GM18867 (cell line): ENCODE results near the gene SLC22A4.

ENCODE experiments used
- ATAC-seq: cut with Tn5 transposase; IDR thresholded peaks from one replicate; pipeline ENCODE4 v1.9.1; 2021; ENCODE audit warnings: mild to moderate bottlenecking, moderate library complexity; ENCODE audit not compliant: unreplicated experiment

Gene SLC22A4

DNA sequence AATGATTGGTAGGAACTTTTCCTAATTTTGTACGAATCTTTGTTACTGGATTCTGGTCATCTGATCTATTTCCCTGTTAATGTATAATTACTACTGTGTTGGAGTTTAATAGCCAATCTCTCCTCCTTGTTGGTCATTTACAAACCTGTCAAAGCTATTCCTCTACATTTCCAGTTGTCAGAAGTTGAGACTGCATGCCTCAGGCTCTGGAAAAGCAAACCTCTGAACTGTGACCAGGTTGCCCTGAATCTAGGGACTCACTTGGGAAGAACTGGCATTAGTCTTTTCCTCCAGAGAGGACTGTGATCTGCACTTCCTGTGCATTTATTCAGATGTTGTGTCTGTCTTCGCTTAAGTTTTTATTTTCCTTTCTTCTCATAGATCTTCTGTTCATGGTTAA lies 20.6 kb upstream of the SLC22A4 start:
- ATAC-seq = no peak

DNA sequence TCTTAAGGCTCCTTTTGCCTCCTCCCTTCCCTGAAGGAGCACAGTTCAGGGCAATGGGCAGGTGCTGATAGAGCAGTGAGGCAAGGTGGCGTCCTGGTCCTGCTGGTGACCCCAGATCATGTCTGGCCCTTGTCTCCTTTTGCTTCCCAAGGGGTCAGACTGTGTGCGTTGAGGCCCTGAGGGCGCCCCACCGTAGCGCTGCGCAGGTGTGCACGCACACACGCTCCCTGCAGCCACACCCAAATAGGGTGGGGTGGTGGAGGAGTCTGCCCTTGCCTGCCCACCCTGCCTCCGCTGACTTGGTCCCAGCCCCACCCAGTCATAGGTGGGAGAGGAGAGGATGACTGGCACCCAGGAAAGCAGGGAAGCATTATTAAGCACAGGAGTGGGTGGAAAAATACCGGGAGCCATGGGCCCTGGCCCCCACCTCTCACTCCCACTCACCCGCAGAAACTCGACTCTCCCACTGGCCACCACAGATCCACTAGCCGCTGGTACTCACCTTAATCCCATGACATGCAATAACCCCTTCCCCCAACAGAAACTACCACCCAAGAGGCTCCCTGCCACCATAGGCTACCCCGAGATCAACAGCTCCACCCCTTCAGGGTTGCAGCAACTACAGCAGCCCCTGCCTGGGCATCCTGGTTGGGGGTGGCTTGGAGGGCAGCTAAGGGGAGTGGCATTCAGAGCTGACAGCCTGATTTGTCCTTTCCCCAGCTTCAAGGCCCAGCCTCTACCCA lies 20.0 kb upstream of the SLC22A4 start:
- ATAC-seq = no peak

DNA sequence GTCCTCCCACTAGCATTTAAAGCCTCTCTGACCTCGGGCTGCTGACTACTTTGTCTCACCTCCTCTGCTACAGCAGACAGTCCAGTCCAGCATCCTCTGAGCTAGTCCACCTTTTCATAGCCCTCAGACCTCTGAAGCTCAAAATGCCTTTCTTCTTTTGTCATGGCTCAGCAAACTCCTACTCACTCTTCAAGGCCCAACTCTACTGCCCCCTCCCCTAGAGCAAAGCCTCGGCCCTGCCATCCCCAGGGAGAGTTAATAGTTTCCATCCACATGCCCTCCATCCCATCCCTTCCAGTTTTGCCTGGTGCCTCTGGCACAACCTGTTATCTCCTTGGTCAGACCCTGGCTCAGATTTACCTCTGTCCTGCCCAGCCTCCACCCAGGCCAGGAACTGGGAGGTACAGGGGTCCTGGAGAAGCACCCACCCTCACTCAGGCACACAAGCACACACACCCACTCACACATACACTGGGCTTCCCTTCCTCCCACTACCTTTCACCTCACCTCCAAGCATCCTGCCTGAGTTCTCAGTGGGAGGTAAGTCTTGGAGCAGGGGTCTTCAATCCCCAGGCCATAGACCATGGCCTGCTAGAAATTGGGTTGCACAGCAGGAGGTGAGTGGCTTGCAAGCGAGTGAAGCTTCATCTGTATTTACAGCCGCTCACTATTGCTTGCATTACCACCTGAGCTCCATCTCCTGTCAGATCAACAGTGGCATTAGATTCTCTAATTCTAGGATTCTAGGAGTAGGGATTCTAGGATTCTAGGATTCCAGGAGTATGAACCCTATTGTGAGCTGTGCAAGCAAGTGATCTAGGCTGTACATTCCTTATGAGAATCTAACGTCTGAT lies 18.6 kb upstream of the SLC22A4 start:
- ATAC-seq = no peak

DNA sequence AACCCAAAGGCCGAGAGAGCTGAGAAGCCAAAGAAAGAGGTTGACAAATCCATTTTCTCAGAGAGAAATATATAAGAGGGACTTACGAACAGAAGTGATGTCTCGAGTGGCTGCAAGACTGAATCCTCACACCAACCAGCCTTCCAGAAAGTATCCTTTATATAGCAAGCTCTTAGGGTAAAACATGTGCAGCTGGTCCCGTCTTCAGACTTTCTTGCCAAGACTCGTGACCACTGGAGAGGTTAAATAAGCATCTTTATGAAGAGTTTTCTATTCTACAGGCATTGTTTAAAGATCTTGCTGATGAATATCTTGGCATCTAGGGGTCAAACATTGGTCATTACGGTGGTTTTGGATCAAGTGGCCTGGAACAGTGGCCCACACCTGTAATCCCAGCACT lies 16.9 kb upstream of the SLC22A4 start:
- ATAC-seq = no peak

DNA sequence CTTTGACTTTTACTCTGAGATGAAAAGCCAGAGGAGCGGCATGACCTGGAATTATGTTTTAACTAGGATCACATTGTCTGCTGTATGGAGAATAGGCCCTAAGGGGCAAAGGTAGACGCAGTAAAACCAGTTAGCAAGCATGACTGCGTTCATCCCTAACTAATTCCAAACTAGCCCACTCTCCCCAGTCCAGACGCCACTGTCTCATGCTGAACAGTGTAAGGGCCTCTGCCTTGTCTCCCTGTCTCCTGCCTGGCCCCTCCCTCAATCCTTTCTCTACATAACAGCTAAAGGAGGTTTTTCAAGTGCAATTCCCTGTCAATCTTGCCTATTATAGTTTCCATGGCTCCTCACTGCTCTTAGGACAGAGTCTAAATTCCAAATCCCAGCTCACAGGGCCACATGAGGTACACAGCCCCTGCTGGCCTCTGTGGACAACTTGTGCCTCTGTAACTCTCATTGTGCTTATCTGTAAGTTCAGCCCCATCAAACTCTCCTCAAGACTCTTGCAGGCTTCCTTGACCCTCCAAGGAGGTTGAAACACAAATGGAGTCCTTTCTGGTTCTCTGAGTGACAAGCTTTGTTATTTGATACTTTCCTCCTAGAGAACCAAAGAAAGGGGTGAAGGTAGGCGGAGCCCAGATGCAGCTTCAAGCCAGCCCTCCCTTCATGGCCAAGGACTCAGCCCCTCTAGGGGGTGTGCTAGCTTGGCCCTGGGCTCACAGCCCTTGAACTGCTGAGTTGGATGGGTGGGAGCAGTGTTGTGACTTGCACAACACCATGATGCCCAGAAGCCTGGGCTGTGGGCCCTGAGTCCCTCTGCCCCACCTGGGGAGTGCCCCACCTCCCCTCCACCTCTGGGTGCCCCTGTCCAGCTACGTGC lies 16.0 kb upstream of the SLC22A4 start:
- no peak for ATAC-seq

DNA sequence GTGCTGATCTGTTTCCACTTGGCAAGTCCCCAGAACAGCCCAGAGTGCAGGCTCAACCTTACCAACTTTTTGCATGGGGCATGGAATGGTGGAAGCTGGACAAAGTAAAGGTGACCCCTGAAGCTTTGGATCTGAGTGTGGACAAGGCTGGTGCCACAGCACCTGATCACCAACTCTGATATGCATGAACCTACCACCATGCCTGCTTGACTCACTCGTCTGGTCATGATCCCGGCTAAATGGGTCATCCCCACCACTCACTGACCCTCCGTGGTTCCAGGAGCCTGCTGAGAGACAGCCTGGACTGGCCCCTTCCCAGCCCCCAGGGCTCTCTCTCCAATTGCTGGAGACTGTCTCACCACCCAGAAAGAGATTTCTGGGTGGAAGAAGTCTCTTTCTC lies 14.4 kb upstream of the SLC22A4 start:
- no peak for ATAC-seq

DNA sequence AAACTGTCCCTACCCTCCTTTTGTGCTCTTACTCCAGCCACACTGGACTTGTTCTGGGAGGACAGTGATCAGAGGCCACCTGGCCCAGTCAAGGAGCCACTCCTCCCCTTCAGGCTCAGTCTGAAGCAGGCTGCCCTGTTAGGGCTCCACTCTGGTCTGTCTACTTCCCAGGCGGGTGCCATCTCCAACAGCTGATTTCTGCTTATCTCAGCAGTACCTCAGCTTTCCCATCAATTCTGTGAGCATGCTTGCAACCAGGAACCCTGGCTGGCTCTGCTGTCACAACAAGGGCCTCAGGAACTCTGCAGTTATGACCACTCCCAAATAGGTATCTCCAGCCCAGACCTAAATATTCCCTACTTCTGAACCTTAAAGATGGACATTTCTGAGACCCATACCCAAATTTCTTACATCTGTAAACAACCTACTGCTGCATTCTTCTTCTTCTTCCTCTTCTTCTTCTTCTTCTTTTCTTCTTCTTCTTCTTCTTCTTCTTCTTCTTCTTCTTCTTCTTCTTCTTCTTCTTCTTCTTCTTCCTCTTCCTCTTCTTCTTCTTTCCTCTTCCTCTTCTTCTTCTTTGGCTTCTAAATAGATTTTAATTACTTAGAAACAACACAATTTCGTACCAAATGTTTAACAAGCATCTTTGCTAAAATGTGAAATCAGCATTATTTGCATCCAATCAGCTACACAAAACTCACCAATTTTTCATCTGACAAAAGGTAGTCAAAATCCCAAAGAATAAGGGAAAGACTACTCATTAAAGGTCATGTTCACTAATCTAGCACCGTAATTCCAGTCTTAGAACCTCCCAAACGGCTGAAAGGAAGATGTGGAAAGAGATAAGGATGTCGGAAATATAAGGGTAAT lies 13.6 kb upstream of the SLC22A4 start:
- ATAC-seq = no peak

DNA sequence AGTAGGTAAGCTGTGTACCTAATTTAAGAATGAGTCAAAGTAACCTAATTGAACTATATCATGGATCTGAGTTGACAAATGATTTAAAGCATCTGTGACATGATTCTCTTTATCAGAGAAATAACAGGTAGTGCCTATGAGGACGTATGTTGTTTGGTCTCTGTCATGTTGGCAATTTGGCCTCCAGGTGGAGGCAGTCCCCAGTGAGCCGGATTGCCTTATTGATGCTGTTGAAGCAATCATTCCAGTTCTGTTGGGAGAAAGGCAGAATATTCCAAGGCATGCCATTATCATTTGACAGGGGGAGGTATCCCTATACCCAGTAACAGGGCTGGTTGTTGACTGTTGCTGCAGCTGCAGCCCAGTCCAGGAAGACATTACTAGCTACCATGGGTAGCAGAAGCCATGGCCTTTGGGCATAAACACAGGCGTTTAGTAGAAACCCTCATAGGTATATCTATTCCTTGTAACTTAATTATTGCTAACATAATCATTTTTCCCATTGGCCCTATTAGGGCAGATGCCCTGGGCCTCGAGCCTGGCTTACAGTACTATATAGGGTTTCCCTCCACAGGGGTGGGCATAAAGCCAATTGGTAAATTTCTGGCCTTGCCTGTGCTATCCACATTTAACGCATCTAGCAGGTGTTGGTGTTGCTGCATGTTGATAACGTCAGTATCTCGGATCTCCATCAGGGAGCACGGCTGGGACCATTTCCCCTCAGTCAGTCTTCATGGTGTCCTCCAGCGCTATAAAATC lies 12.2 kb upstream of the SLC22A4 start:
- ATAC-seq = no peak

DNA sequence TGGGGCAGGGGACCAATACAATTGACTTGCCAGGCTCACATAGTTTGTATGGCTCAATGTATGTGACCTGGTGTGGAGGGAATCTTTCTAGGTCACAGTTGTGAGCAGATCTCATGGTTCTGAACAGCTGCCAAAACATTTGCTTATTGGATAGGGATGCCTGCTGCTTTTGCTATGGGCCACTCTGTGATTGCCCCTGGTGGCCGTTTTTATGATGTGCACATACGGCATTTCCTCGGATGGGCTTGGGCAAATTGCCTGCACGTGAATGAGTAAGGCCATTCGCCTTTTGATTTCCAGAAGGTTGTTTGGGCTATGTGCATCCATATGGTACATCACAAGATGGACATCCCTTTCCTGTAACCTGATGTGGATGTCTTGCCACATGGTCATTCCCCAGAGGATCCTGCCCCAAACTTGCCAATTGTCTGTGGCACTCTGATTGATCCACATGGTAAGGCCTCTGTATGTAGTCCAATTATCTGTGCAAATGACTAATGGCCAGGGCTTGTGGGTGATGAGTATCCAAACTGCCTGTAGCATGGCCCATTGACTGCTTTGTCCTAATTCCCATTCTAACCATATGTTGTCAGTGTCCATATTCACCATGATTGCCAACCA lies 10.7 kb upstream of the SLC22A4 start:
- no peak for ATAC-seq

DNA sequence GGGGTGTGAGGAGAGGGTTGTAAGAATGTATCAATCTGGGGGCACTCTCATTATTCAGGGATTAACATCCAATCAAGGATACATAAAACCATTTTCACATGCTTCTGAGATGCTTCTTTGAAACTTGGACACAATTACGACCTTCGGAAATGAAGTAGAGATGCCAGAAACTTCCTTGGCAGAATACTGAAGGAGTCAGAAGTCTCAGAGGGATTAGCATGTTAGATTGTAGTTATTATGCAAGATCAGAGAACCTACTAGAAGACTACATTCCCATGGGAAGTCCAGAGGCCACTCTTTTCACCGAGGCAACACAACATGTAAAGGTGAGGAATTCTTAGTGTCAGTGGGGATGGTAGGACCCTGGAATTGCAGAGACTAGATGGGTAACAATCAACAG lies 5.1 kb upstream of the SLC22A4 start:
- no peak for ATAC-seq

DNA sequence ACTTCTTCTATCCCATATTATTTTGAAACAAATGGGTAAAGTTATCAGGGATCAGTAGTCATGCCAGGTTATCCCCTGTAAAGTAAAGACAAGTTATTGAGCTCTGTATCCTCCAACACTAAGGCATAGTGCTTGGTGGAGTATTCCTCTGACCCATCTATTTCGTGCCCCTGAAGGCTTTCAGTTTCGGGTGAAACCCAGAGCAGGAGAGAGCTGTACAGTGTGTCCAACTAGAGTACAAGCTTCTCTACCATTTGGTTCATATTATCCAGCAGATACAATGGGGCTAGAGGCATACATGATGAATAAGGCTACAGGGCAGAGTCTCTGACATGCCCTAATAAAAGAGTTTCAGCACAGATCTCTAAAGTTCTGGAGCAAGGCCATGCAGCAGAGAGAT lies 3.2 kb upstream of the SLC22A4 start:
- no peak for ATAC-seq

DNA sequence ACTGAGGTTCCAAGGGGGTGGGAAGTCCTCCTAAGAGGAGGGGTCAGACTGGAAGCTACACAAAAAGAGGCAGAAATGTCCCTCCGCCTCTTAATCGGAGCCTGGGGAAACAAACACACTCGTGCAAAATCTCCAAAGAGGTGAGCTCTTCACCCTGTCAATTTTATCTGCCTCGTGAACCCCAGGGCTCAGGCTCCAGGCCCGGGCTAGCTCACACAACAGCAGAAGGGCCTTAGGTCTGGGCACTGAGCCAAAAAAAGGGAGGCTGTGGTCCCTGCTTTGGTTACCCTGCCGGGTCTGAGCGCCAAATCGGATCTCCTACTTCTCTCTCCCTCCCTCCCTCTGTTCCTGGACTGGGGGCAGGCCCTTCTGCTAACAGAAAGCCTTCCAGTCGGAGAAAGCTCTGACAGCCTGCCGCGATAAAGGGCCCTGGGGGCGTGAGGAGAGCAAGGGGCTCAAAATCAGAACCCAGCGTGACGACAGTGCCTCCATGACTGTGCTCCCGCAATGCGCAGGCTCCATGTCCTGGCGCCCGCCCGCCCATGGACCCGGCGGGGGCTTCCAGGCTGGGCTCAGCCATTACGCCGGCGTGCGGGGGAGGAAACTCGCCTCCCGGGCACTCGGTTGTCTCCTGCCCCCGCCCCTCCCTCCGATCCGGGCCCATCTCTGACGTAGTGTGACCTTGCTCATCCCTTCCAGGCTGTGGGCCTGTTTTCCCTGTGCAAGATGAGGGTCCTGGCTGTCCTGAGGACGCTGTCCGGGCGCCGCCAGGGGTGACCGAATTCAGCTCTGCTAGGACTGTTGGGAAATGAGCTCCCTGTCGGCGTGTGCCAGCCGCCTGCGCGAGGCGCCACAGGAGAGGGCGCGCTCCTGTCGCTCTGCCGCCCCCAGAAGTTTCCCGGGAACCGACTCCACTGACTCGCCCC lies 865 bp upstream of the SLC22A4 start:
- ATAC-seq = peak; percentile 36

DNA sequence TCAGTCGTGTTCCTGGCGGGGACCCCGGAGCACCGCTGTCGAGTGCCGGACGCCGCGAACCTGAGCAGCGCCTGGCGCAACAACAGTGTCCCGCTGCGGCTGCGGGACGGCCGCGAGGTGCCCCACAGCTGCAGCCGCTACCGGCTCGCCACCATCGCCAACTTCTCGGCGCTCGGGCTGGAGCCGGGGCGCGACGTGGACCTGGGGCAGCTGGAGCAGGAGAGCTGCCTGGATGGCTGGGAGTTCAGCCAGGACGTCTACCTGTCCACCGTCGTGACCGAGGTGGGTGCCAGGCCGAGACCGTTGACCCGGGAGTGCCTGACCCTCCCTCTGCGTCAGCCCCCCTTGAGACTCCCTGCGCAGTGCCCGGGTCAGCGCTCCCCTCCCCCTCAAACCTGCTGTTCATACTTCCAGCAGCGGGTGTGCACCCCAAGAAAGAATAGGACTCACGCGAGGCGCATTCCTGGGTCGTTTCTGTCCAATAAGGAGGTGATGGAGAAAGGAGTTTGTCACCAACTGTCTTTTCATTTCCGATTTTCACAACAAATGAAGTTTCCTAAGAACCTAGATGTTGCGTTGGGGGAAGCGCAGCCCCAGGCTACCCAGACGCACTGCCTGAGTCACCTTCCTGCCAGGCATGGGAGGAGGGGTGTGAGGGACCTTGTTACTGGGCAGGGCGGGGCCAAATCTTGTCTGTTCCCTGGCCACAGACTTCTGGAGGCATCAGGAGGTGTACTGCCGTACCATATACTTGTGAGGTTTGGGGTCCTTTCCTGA lies 722 bp downstream of the SLC22A4 start:
- peak; percentile 15 for ATAC-seq

DNA sequence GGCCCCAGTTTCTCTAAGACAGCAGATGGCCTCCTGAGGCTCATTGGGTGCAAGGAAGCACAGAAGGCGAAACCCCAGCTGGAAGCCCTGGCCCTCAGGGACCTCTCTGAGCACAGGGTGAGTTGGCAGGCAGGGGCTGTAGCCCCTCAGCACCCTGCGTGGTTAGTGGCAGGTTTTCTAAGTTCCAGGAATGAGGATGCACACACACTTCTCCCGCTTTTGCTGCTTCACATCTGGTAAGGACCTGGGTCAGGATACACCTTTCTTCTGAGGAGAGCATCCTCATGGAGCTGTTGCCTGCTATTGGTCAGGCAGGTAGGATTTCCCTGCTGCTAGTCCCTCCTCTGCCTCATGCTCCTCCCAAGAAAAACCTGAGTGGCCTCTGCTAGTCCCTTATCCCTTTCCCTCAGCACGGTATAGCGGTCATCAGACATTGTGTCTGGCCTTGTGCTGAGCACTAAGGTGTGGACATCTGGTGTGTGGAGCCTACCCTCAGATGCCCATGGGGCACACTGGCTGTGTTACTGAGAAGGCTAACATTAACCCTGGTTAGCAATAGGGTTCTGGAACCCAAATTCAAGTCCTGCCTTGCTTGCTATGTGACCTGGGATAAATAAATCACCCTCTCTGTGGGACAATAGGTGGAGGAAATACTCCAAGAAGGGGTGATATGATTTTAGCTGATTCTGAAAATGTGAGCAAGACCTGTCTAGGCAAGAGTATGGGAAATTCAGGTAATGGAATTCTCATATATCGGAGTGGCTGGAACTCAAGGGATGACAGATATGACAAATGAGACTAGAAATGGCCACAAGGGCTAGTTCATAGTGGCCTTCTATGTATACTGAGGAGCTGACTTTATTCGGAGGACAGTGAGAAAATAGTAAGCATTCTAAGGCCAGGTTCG lies 1.6 kb downstream of the SLC22A4 start:
- no peak for ATAC-seq

DNA sequence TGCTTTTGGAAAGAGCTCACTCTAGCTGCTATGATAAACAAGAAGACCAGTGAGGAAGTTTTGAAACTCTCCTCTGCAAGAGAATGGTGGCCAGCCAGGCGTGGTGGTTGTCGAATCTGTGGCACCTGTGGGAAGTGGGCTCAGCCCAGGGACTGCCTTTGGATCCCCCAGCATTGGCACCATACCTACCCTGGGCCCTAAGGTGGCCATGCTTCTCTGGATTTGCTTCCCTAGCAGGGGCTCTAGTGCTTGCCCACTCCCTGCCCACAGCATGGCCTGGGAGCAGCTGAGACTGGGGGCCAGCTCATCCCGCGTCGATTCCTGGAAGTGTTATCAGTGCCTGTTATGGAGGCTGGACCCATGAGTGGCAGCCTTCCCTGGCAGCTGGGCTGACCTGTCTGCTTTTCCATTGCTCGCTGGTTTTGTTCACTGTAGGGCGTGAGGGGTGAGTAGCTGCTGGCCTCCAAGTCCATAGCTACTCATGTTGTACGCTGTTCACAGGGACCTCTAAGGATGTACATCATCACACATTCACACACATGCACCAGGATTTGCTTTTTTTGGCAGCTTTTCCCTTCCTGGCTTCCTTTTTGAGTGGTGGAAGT lies 2.3 kb downstream of the SLC22A4 start:
- no peak for ATAC-seq
